ENCODE measurements around the gene GUCA2A. TPM values are rescaled to one million over a fixed set of nuclear protein-coding genes. Genes with fewer than 3 reads are reported as not detected.

The GUCA2A gene
- total and polyA plus RNA-seq, 8 donors = 1.8 to 3.1 TPM; not detected in 6

DNA sequence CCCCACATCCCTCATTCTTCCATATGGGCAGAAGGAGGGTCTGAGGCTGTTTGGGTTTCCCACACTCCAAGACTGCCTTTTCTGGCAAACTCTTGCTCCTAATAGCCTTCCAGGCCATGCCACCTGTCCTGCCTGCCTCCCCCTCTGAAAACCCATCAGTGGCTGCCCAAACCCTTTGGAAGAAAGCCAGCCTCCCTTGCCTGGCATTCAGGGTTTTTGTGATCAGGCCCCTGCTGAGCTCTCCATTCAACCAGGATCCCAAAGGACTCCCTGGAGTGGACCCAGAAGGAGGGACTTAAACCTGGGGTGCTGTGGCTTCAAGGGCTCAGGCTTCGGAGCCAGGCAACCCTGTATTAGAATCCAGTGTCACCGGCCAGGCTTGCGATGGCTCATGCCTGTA lies 4.2 kb upstream of the GUCA2A start:
- H3K27ac ChIP-seq = no peak overlapping the region
- WGBS, 5 donors = 94 to 98% (median 97%) methylated on average over 3 of the region's 3 CpGs
- intact Hi-C loops (cut with DNase I; ENCODE audit: low total_unique reads) = no loop called here

DNA sequence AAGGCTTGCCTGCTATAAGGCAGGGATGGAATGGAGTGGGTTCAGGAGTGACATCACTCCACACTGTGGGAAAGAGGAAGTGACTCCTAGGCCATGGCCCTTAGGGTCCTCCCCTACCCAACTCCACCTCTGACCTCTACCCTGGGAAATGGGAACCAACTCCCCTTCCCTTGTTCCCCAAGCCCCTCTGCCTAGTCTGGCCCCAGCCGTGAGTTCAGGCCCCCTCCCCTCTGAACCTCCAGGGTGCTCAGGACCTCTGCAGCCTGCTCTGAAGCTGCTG lies 3.8 kb upstream of the GUCA2A start:
- no peak overlapping the region for H3K27ac ChIP-seq

More for the DNA sequence above, 4.2 kb upstream of the GUCA2A start:
- Histone ChIP-seq H3K27me3 (peaks cover 0 to 12% (median 0%) of the 10 kb centered on the region in 3 donors), H3K4me1 (peaks cover 18 to 38% (median 27%) of the 10 kb centered on the region in 4 donors), H3K4me3 (no peak overlapping the region), H3K9me3 (no peaks in the 10 kb centered on the region), H3K36me3 (no peaks in the 10 kb centered on the region)
- DNase-seq = no peak
- TF ChIP-seq, protein P1, sequence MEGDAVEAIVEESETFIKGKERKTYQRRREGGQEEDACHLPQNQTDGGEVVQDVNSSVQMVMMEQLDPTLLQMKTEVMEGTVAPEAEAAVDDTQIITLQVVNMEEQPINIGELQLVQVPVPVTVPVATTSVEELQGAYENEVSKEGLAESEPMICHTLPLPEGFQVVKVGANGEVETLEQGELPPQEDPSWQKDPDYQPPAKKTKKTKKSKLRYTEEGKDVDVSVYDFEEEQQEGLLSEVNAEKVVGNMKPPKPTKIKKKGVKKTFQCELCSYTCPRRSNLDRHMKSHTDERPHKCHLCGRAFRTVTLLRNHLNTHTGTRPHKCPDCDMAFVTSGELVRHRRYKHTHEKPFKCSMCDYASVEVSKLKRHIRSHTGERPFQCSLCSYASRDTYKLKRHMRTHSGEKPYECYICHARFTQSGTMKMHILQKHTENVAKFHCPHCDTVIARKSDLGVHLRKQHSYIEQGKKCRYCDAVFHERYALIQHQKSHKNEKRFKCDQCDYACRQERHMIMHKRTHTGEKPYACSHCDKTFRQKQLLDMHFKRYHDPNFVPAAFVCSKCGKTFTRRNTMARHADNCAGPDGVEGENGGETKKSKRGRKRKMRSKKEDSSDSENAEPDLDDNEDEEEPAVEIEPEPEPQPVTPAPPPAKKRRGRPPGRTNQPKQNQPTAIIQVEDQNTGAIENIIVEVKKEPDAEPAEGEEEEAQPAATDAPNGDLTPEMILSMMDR (IDR thresholded peaks at IDR 0.05) = no peak
- TF ChIP-seq POLR2A (IDR thresholded peaks at IDR 0.05) (no peak), POLR2AphosphoS5 (IDR thresholded peaks at IDR 0.05) (no peak), EP300 (IDR thresholded peaks at IDR 0.05) (no peak)

DNA sequence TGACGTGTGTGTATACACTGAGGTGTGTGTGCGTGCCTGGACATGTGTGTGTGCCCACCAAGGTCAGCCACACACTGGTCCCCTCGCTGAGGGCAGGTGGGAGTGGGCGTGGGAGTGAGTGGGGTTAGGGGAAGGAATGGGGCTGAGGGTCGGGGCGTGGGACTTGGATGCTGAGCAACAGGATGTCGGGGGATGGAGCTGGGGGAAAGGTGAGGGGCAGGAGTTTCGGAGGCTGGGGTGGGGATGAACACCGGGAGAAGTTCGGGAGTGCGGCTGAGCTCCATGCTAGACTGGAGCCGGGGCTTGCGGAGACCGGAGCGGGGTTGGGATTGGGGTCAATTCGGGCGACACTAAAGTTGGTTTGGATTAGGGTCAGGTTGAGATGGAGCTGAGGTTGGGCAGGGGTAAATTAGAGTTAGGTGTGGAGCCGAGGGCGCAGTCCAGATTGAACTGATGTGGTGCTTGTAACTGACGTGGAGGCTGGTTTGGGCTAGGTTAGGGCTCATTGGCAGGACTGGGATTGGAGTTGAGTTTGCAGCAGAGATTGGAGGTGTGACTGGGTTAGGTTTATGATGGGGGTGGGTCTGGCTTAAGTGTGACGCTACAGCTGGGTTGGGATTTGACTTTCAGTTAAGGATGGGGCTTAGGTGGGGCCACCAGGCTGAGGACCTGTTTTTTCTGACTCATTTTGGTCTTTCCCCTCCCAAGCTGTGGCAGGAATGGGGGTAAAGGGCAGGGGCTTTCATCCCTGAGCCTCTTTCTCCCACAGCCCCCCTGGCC lies 3.3 kb upstream of the GUCA2A start:
- no peaks in the 10 kb centered on the region for H3K9me3 ChIP-seq
- intact Hi-C loops (cut with DNase I; ENCODE audit: low total_unique reads) = no loop called here
- peak in 1 of 2 donors; percentile 41 for DNase-seq
- WGBS, 5 donors = 78 to 84% (median 79%) methylated on average over 21 of the region's 21 CpGs
- H3K27me3 ChIP-seq = peaks cover 0 to 14% (median 0%) of the 10 kb centered on the region in 3 donors
- TF ChIP-seq POLR2A (IDR thresholded peaks at IDR 0.05) = no peak
- TF ChIP-seq, protein P1 (IDR thresholded peaks at IDR 0.05) = no peak
- no peak for TF ChIP-seq POLR2AphosphoS5 (IDR thresholded peaks at IDR 0.05)
- no peak for TF ChIP-seq EP300 (IDR thresholded peaks at IDR 0.05)
- H3K4me1 ChIP-seq = peaks cover 10 to 28% (median 17%) of the 10 kb centered on the region in 4 donors
- no peak overlapping the region for H3K4me3 ChIP-seq
- no peak overlapping the region for H3K27ac ChIP-seq
- no peaks in the 10 kb centered on the region for H3K36me3 ChIP-seq

More for the DNA sequence above, 3.8 kb upstream of the GUCA2A start:
- H3K36me3 ChIP-seq = no peaks in the 10 kb centered on the region
- no peak for DNase-seq
- H3K4me3 ChIP-seq = no peak overlapping the region
- H3K4me1 ChIP-seq = peaks cover 14 to 33% (median 22%) of the 10 kb centered on the region in 4 donors
- no peaks in the 10 kb centered on the region for H3K9me3 ChIP-seq
- peaks cover 0 to 14% (median 0%) of the 10 kb centered on the region in 3 donors for H3K27me3 ChIP-seq
- TF ChIP-seq, protein P1 (IDR thresholded peaks at IDR 0.05) = no peak
- TF ChIP-seq POLR2A (IDR thresholded peaks at IDR 0.05) (no peak), POLR2AphosphoS5 (IDR thresholded peaks at IDR 0.05) (no peak), EP300 (IDR thresholded peaks at IDR 0.05) (no peak)
- intact Hi-C loops (cut with DNase I; ENCODE audit: low total_unique reads) = no loop called here
- 67 to 90% (median 84%) methylated on average over 1 of the region's 1 CpG for WGBS, 5 donors

DNA sequence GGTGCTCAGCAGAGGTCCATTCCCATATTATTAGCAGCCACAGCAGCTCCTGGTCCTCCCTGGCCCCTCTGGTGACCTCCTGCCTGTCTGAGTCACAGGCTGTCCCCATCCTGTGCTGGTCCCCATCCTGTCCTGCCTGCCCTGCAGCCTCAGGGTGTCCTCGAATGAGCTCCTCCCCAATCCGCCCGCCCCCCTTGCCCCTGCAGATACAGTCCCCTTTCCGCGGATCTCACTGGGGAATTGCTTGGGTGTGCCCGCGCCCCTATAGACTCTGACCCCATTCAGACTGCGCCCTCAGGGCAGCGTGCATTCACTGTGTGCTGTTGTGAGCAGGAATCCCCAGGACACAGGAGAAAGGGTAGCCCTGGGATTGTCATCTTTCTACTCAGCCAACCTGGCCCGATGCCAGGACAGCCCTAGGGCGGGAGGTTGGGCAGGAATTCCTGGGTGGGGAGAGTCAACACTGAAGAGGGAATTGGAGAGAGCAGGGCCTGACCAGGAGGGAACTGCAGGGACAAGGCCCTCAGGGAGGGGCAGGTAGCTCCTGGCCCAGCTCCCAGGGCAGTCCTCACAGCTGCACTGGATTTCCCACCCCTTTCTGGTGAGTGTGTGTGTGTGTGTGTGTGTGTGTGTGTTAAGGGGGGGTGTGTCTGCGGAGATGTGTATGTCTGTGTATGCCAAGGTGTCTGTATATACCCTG lies 1.1 kb upstream of the GUCA2A start:
- Histone ChIP-seq H3K36me3 (no peaks in the 10 kb centered on the region), H3K4me1 (peaks cover 7 to 18% (median 9%) of the 10 kb centered on the region in 4 donors), H3K27me3 (peaks cover 0 to 14% (median 0%) of the 10 kb centered on the region in 3 donors), H3K27ac (peak overlapping the region in 1 of 5 donors; percentile 30), H3K4me3 (no peak overlapping the region), H3K9me3 (peaks cover 0 to 10% (median 8%) of the 10 kb centered on the region in 4 donors)
- intact Hi-C loops (cut with DNase I; ENCODE audit: low total_unique reads) = no loop called here
- TF ChIP-seq POLR2AphosphoS5 (IDR thresholded peaks at IDR 0.05) = peak in 1 of 3 donors; percentile 67
- no peak for TF ChIP-seq EP300 (IDR thresholded peaks at IDR 0.05)
- TF ChIP-seq, protein P1 (IDR thresholded peaks at IDR 0.05) = no peak
- DNase-seq = peak; percentile 89 to 94
- WGBS, 5 donors = 26 to 56% (median 38%) methylated on average over 10 to 12 of the region's 12 CpGs
